RPMI8226 (cell line): ENCODE results near the gene IL24.

Experiments used
- DNase-seq: peaks from one replicate; pipeline ENCODE4 v3.0.0-alpha.2; 2015

The IL24 gene

DNA sequence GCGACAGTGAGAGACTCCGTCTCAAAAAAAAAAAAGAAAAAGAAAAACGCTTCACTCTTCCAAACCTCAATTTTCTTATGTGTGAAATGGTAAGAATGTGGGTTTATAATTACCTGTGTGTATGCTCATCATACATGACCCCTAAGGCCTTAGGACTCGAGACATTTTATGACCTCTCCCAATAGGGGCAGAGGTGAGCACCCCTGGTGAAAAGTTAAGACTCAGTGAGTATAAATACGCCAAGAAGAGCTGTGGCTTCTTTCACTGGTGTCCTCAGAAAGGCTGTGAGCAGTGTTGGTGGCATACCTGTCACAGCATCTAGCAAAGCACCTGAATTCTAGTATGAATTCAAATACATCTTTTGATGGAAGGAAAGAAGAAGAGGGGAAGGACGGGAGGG lies 32.3 kb downstream of the IL24 start:
- no peak for DNase-seq

DNA sequence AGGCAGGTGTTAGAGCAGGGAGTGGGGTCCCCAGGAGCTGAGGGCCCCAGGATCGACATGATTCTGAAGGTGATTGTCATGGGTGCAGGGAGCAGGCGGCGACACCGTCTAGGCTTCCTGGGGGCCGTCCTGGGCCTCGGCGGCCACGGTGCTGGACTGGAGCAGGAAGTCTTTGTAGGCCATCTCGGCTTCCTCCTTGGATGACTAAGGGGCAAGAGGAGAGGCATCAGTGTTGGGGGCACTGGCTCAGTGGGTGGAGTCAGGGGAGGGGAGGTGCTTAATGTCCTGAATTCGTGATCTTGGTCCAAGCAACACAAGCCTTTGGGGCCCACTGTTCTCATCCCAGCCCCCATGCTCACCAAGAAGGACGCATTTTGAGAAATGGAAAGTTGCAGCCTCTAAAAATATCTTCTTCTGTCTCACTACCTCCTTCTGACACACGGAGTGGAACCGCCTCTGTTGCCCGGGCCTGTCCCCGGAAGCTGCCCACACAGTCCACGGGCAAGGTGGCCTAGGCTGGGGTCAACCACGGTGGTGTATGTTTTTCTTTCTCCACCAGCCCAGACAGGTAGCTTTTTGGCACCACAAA lies 33.1 kb downstream of the IL24 start:
- DNase-seq, result no peak

DNA sequence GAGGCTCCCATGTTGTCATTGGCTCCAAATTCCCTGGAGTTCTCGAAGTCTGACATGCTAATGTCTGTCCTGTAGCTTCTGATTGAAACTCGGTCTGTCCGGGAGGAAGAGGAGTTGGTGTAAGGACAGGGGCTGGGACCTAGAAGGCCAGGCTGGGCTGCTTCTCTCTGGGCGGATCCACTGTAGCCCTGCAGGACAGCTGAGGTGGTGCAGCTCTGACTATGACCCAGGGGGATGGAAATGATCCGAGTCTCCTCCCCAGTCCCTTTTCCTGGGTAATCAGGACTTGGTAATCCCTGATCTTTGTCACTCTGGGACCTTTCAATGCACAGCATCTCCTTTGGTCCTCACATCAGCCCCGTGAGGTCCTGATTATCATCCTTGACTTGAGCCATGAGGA lies 34.5 kb downstream of the IL24 start:
- DNase-seq, result no peak

DNA sequence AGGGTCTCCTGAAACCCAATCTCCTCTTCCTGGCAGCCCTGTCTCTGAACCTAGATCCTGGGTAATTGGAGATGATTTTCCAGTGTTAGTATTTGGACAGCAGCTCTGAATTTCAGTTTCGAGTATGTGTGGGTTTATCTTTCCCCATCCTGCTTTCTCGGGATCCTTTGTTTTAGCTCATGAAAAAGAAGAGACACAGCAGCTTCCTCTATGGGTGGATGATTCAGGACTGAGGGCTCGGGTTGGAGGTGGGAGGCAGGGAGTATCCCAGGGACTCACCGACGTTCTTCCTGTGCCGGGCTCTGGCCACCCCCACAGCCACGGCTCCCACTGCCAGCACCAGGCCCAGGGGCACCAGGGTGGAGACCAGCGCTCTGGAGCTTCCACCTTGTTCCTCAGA lies 34.9 kb downstream of the IL24 start:
- no peak for DNase-seq

DNA sequence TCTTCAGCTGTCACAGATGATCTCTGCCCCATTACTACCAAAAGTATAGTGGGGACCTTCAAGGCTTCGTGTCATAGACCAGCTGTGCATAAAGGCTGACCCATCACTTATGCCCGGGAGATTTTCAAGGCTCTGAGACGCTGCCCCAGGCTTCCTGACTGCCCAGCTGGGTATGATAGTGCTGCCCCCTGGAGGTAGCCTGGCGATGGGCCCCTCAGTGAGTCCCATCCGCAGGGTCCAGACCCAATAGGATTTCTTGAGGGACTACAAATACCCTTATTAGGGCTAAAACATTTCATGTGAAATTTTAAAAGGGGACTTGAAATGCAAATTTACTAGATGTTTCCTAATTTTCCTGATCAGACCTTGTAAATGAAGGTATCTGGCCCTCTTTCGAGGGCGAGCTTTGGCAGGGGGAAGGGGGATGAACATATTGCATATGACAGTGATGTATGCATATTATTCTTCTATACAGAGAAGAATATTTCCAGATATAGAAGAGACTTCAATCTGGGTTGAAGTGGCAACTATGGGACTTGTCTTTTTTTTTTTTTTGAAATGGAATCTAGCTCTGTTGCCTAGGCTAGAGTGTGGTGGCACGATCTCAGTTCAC lies 36.2 kb downstream of the IL24 start:
- DNase-seq, result peak; percentile 84

DNA sequence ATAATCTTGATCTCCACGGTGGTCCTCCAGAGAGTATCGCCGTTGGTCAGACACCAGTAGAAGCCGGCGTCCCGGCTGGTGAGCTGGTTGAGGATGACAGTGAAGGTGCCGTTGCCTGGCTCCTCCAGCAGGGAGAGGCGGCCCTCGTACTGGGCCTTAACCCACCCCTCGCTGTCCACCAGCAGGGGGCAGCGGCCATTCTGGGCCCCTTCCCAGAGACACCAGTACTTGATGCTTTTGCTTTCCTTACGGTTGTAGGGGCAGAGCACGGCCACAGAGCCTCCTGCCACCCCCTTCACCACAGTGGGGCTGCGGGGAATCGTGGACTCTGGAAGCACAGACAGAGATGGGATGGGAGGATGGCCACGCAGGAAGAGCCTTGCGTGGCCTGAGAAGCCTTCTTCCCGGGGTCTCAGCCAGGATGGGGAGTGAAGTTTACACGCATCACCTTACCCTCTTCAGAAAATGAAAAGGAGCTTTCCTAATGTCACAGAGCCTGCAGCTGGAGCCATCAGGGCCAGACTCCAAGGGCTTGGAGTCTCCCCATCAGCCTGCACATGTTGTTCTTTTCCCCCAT lies 38.3 kb downstream of the IL24 start:
- peak; percentile 80 for DNase-seq

DNA sequence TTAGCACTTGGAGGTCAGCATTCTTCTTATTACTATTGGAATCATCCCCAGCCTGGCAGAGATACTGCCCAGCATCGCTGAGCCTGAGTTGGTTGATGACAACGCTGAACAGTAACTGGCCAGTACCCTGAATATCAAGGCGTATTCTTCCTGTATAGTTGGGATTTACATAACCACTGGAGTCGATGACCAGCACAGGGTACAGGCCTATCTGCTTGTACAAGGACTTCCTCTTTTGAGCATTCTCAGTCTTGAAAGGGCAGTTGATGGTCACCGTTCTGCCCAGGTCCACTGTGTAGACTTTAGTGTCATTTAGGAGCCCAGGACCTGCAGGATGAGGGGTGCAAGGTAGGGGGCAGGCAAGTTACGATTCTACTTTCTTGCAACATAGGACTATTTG lies 40.2 kb downstream of the IL24 start:
- DNase-seq, result no peak

DNA sequence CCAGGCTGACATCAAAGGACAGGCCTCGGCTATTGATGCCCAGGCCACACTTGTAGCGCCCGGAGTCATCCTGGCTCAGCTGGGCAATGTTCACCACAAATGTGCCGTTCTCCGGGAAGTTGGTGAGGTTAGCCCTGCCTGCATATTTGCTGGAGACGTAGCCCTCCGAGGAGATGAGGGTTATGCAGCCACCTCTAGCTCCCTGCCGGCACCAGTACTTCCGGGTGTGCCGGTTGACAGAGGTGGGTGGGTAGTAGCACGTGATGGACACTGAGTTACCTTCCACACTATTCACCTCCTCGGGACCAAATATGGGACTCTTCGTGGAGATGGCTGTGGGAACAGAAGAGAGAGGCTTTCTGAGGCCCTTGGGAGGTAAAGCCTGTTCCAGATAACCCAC lies 41.9 kb downstream of the IL24 start:
- DNase-seq, result no peak

DNA sequence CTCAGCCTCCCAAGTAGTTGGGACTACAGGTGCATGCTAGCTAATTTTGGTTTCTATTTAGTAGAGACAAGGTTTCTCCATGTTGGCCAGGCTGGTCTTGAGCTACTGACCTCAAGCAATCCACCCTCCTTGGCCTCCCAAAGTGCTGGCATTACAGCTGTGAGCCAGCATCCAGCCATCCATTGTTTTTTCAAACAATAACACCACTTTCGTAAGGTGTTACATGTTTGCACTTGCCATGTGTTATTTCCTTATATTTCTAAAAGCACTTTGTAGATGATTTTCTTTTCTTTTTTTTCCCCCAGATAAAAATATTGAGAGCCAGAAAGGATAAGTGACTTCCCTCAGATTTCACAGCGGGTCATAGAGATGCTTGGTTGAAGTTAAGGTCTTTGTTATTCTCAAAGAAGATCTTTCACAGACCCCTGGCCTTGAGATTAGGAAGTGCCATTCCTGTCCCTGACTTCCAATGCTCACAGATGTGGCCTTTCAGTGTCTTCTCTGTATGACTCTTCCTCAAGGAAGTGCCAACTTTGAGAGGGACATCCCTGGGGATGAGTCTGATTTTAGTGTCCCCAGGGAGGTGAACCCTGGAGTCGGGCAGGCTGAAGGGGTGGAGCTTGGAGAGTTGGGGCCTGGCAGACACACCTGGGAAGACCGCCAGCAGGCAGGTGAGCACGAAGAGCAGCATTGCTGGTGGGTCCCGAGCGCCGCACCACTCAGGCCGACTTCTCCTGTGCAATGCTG lies 42.8 kb downstream of the IL24 start:
- DNase-seq, result no peak

DNA sequence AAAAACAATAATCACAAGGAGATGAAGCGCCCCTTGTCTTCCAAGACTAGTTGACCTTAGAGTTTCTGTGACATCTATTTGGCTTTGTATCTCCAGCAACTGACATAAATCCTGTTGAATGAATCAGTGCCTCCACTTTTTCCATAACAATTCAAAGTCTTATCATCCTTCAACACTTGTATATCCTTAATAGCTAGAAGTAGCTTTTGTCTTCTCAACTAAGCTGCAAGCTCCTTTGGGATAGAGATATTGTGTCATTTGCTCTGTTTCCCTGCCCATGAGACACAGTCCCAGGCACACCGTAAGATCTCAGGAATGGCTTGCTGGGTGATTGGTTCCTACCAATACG lies 43.3 kb downstream of the IL24 start:
- DNase-seq, result no peak

DNA sequence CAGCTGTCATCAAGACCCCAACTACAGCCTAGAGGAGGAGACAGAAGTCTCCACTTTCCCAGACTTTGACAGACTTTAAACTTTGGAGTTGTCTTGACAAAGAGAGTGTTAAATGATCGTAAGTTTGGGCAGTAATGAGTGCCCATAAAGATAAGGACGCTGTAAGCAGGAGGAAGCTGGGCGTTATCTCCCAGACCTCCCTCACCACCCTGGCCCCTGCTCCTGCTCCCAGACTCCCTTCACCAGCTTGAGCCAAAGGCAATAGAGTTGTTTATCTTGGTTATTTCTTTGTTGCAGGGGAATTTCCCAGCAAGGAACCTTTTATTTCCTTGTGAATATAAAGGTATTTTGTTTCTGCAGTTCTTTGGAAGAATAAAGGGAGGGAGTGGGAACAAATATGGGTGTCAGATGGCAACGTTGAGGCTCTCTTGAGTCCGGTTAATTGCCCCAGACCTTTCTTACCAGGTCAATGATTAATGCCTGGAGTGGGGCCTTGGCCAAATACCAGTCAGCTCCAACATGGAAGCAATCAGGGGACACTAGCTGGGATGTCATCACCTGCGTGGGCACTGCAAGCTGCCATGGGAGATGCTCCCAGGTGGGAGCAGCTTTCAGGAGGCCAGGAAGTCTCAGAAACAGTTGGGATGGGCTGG lies 44.6 kb downstream of the IL24 start:
- DNase-seq, result no peak

DNA sequence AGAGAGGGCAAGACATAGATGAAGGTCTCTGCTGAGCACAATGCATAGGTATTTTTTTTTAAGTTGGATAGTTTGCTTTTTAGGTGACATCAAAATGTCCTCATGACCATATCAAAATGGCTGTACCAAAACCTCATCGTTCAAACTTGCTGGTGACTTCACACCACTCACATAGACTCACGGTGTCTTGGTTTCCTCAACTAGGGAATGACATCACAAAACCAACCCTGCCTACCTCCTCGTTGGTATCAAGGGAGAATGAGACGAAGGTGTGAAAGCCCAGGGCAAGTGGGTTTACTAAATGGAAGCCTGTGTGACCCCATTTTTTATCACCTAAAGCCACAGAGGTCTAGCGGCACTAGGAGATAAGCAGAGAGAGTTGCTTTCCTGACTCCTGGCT lies 47.5 kb downstream of the IL24 start:
- DNase-seq, result no peak

DNA sequence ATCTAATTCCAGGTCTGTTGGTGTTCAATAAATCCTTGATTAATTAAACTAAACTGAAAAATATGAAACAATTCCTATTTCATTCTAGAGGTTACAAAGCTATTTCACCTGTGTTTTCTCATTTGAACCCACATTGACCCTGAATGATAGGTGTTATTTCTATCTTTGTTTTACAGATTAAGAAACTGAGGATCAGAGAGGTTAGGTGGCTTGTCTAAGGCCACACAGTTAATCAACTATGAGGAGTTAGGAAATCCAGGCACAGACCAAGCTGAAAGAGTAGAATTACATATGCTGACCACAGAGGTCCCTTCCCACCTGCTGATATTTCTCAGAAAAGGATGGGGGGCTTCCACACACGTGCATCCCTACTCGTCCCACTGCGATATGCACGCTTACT lies 48.5 kb downstream of the IL24 start:
- no peak for DNase-seq

DNA sequence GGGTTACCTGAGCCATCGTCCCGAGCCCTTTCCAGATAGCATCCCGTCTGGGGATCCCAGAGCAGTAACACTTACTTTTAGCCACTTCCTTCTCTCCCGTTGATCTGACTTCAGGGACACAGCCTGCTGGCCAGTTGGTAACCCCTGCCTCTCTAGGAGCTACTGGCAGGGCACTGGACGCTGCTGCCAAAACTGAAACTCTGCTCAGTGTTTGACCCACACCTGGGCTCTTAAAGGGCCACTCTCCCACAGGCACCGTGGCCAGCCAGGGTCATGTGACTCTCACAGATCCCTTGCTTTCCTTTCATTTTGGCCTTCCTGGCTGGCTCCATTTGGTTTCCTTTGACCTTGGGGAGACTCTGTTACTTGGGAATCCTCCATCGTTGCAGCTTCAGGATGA lies 49.0 kb downstream of the IL24 start, which contains the start of gene PIGR:
TSS of gene PIGR (minus strand) at position 206 of the 400 bp plus-strand sequence. CDS start 5,935 bp downstream, outside the sequence.
- DNase-seq, result no peak

DNA sequence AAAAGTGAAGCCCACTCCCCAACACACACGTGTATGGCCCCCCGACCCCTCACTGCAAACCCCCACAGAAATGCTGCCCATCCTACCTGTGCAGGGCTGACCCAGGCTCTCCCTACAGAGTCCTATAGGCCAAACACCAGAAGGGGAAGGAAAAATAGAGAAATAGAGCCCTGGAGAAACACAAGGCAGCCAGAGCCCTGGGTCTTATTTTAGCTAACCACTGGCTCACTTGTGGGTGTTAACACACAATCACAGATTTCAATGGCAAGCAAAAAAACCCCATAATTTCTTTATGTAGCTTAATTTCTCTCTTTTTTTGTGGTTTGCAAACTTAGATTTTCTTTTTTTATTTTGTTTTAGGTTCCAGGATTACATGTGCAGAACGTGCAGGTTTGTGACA lies 50.0 kb downstream of the IL24 start:
- no peak for DNase-seq

DNA sequence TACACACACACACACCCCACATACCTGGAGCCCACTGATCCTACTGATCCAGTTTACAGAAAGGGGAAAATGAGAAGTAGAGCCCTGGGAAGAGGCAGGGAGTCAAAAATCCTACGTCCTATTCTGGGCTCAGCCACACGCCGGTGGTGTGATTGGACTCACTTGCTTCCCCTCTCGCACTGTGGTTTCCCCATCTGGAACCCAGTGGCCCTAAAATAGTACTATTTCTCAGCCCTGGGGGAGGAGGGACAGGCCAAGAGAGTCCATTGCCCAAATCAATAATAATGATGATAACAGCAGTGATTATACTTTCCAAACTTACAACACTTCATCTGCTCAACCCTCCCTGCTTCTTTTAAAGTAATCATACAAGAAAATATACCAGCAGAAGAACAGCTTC lies 52.0 kb downstream of the IL24 start:
- DNase-seq, result no peak

DNA sequence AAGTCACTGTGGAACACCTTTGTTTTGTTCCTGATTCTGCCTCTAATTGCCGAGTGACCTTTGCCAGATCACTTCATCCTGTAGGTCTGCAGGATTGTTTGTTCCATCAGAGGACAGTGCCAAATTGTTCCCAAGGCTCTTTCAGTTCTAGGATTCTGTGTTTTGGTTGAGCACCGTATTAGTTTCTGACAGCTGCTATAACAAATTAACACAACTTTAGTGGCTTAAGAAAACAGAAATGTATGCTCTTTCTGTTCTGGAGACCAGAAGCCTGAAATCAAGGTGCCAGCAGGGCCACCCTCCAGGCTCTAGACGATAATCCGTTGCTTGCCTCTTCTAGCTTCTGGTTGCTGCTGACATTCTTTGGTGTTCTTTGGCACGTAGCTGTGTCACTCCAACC lies 52.4 kb downstream of the IL24 start:
- DNase-seq, result no peak

DNA sequence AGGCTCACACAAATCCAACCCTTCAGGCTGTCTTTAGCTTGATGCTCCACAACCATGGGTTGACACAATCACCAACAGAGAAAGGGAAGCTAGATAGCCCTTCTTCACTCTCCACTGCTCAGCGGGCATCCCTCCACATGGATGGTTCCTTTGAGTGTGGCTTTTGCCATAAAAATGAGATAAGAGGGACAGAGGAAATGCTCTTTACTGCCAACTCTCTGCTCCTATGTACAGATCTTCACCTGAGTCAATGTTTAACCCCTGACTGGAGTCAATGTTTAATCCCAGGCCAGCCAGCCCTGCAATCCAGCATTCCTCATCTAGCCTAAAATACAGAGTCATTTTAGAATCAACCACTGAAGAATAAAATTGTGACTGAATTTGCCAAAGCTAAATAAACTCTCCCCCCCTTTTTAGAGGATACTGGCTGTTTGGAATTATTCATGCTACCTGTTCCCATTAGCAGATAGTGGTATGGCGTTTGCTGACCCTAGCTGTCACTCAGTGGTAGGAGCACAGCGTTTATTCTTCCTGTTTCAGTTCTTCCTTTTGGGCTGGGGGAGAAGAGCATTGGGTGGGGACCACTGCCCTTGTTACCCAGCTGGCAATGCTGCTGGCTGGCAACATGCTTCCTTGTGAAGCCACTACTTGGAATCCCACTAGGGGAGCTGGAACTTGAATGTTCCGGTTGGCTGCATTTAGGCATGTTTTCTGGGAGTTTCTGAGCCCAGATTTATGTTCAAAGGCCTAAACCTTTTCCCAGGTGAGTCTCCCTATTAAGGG lies 54.3 kb downstream of the IL24 start:
- DNase-seq, result no peak

DNA sequence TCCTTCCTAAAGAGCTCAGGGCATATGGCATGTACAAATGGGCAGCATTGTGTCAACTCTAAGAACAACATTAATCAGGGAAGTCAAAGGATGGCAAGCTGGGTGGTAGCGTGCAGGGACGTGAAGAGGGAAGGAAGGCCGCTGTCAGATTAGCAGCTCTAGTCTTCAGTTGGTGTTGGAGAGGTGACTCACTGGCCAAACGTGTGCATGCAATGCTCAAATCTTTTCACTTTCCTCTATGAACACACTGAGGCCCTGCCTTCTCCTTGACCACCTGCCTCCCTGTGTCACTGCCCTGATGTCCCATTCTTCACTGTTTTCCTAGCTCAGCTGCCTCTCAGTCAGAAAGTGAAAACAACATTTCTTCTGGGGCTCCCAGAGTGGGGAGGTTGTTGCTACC lies 54.9 kb downstream of the IL24 start:
- DNase-seq, result no peak

DNA sequence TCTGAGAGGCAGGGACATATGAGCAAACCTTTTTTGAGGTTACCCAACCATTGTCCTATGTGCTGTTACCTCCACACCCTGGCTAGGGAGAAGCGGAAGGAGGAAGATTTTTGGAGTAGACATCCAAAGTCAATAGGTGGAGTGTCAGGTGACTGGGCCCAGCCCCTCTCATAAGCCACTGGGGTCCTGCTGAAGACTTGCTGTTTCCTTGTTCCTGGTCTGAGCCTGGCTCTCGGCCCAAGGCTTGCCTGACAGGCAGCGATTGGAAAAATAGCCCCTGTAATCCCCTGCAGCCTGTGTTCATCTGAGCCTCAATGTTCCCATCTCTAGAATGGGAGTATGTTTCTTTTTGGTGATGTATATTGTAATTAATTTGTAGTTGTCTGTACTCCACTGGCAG lies 55.9 kb downstream of the IL24 start:
- no peak for DNase-seq

DNA sequence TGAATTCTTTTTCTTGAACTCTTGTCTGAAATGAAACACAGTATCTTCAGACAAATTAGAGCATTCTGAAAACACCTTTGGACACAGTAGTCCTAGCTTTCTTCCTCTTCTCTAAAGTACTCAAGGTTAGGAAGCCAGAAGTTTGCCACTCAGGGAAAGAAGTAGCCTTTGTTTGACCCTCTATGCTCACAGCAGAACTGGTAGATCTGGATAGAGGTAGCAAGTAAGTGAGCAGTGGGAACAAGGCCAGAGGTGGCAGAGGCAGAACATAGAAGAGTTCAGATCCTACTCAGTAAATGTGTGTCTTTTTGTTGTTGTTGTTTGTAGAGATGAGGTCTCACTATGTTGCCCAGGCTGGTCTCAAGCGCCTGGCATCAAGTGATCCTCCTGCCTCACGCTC lies 56.4 kb downstream of the IL24 start:
- DNase-seq, result no peak
